Adrenal gland (tissue), 12 donors: ENCODE results near the gene KAZN. TPM values are rescaled to one million over a fixed set of nuclear protein-coding genes. Genes with fewer than 3 reads are reported as not detected.

Experiments
- DNase-seq, 7 donors: peaks; one replicate each; pipeline ENCODE4 v3.0.0-alpha.2; 2019 to 2020
- H3K27ac ChIP-seq, 5 donors: fragments of 200-600 bp; sonication (generic) in 4 of 5; 1 replicate in 3 of 5; 2 replicates in 2 of 5; pipeline versions ENCODE4 v1.5.1 to v1.8.0; 2016 to 2020; ENCODE audit warnings: mild to moderate bottlenecking in 1 of 5
- H3K27me3 ChIP-seq: fragments of 200-600 bp; 2 replicates; pipeline ENCODE4 v1.8.0; 2021
- H3K36me3 ChIP-seq, 2 donors: fragments of 200-600 bp; replicated peaks in 1 of 2; 1 replicate in 1 of 2; 2 replicates in 1 of 2; pipeline versions ENCODE4 v1.5.1 to v1.8.0; 2018 to 2022
- H3K4me1 ChIP-seq, 2 donors: fragments of 200-600 bp; replicated peaks in 1 of 2; 1 replicate in 1 of 2; 2 replicates in 1 of 2; pipeline versions ENCODE4 v1.5.1 to v1.8.0; 2018 to 2021
- H3K4me3 ChIP-seq, 4 donors: fragments of 200-600 bp; sonication (generic) in 3 of 4; one replicate each; pipeline ENCODE4 v1.5.1; 2016 to 2018
- H3K9me3 ChIP-seq, 3 donors: fragments of 200-600 bp; sonication (generic) in 1 of 3; replicated peaks in 1 of 3; 1 replicate in 2 of 3; 2 replicates in 1 of 3; pipeline versions ENCODE4 v1.5.1 to v1.8.0; 2016 to 2021
- POLR2A ChIP-seq, 2 donors: fragments of 450-650 bp; IDR thresholded peaks; one replicate each; pipeline ENCODE4 v1.6.1; 2017; ENCODE audit warnings: antibody characterized with exemption in 2 of 2, mild to moderate bottlenecking in 2 of 2, moderate library complexity in 1 of 2
- WGBS, 4 donors: extraction: QIAGEN DNeasy Blood & Tissue Kit in 2 of 4; methylation state at CpG; one replicate each; pipeline versions ENCODE4 v1.1.5 to v1.1.7; 2013 to 2017; 5-methylcytosine and 5-hydroxymethylcytosine counted together
- intact Hi-C, 2 donors: fragments of 100-400 bp; cut with DNase I; formaldehyde crosslinking; loops; one replicate each; pipeline versions ENCODE4 v1.14.1 to v1.15.0; 2022 to 2023
- polyA plus RNA-seq, 3 donors: library from polyadenylated mRNA; stranded (reverse); fragments of 200-250 nt in 2 of 3; fragments of 350-450 nt in 1 of 3; fragmentation: Illumina TruSeq in 1 of 3; extraction: RNeasy Lipid Tissue Mini Kit (QIAGEN cat#74804) in 1 of 3; gene quantifications; one replicate each; pipeline ENCODE4 v1.2.3, GENCODE V29; 2013 to 2014
- total RNA-seq, 9 donors: library from RNA; depleted of rRNA in 4 of 9; stranded (reverse); fragments of >200 nt in 4 of 9; fragments of 120-200 nt in 1 of 9; fragmentation: NEBNext Ultra II Directional in 1 of 9; extraction: Animal tissue kit (Norgen Biotek cat#: 25700) in 1 of 9; gene quantifications; one replicate each; pipeline versions ENCODE4 v1.1.0 to v1.2.4, GENCODE V29; 2013 to 2023
- TF ChIP-seq, protein P1 (sequence below), 6 experiments: fragments of 450-650 bp in 4 of 6; fragments of 200-600 bp in 2 of 6; sonication (generic) in 1 of 6; IDR thresholded peaks; 1 replicate in 5 of 6; 2 replicates in 1 of 6; pipeline versions ENCODE4 v1.5.1 to v1.8.0; 2016 to 2021; ENCODE audit warnings: antibody characterized with exemption in 6 of 6, mild to moderate bottlenecking in 2 of 6, moderate library complexity in 1 of 6
- donor health status: healthy with polysubstance abuse.
- donor health status: Bipolar disorder and iron deficiency.
- donor health status: DM: yes; HTN: yes; CAD: no.
- donor health status: DM: no; HTN: no; CAD: no.
- donor health status: DM: no; HTN: no; CAD: no.
- donor health status: DM: yes; HTN: yes; CAD: no.

Gene KAZN
- total and polyA plus RNA-seq, 12 donors, result 5.9 to 63.4 (median 29.5) TPM

- no peaks in the 10 kb centered on the region for H3K27me3 ChIP-seq
- 67 to 78% (median 72%) methylated on average over 5 of the region's 5 CpGs for WGBS, 4 donors
- intact Hi-C loops, result no loop called here
- no peaks in the 10 kb centered on the region for H3K36me3 ChIP-seq
- H3K4me1 ChIP-seq, result no peaks in the 10 kb centered on the region
- DNase-seq, result no peak
- no peak for TF ChIP-seq POLR2A (IDR thresholded peaks at IDR 0.05)
- TF ChIP-seq, protein P1, sequence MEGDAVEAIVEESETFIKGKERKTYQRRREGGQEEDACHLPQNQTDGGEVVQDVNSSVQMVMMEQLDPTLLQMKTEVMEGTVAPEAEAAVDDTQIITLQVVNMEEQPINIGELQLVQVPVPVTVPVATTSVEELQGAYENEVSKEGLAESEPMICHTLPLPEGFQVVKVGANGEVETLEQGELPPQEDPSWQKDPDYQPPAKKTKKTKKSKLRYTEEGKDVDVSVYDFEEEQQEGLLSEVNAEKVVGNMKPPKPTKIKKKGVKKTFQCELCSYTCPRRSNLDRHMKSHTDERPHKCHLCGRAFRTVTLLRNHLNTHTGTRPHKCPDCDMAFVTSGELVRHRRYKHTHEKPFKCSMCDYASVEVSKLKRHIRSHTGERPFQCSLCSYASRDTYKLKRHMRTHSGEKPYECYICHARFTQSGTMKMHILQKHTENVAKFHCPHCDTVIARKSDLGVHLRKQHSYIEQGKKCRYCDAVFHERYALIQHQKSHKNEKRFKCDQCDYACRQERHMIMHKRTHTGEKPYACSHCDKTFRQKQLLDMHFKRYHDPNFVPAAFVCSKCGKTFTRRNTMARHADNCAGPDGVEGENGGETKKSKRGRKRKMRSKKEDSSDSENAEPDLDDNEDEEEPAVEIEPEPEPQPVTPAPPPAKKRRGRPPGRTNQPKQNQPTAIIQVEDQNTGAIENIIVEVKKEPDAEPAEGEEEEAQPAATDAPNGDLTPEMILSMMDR (IDR thresholded peaks at IDR 0.05), result no peak
- H3K4me3 ChIP-seq, result no peak overlapping the region
- no peaks in the 10 kb centered on the region for H3K9me3 ChIP-seq
- H3K27ac ChIP-seq, result no peak overlapping the region
These were observed 237.2 kb downstream of the KAZN start for GRCh38 chr1:14835725-14836124.

DNA sequence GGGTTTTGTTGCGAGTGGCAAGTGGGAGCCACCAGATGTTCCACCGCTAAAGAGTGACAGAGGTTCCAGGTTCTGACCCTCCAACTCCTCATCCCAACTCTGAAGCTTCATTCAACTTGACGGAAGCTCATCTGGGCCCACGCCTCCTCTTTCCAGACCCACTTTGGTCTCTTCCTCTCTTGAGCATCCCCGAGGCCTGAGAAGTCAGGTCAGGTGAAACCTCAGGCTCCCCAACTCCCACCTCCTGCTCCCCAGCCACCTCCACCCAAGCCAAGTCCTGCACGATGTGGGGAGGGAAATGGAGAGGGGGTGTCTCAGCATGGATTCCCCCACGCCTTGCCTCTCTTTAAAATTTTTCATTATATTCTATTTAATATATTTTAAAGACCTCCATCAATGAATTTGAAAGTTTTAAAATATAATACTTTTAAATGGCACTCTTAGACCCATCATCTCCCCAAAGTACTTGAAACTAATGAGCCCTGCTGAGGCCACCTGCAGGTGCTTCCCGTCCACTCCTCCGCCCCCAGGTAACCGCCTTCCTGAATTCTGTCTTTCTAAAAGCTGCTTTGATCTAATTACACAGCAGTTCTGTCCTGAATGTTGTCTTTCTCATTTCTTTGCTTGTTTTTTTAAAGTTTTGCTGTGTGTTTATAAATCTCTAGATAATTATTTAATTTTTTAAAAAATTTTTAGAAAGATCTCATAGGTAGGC lies 238.1 kb downstream of the KAZN start:
- no peak for TF ChIP-seq POLR2A (IDR thresholded peaks at IDR 0.05)
- TF ChIP-seq, protein P1 (IDR thresholded peaks at IDR 0.05), result no peak
- Histone ChIP-seq H3K9me3 (peaks cover 0 to 1% (median 0%) of the 10 kb centered on the region in 3 donors), H3K27ac (no peak overlapping the region), H3K4me3 (no peak overlapping the region), H3K36me3 (no peaks in the 10 kb centered on the region), H3K27me3 (no peaks in the 10 kb centered on the region), H3K4me1 (no peaks in the 10 kb centered on the region)
- DNase-seq, result no peak
- intact Hi-C loops, result no loop called here
- WGBS, 4 donors, result 85 to 92% (median 90%) methylated on average over 8 to 10 of the region's 10 CpGs

GRCh38 chr1:14840374-14840773 lies 241.9 kb downstream of the KAZN start:
- no peak for TF ChIP-seq POLR2A (IDR thresholded peaks at IDR 0.05)
- H3K4me1 ChIP-seq, result no peaks in the 10 kb centered on the region
- no peak overlapping the region for H3K4me3 ChIP-seq
- H3K36me3 ChIP-seq, result no peaks in the 10 kb centered on the region
- 89 to 99% (median 94%) methylated on average over 7 of the region's 7 CpGs for WGBS, 4 donors
- peaks cover 0 to 12% (median 0%) of the 10 kb centered on the region in 3 donors for H3K9me3 ChIP-seq
- intact Hi-C loops, result no loop called here
- no peaks in the 10 kb centered on the region for H3K27me3 ChIP-seq
- no peak overlapping the region for H3K27ac ChIP-seq
- DNase-seq, result no peak

DNA sequence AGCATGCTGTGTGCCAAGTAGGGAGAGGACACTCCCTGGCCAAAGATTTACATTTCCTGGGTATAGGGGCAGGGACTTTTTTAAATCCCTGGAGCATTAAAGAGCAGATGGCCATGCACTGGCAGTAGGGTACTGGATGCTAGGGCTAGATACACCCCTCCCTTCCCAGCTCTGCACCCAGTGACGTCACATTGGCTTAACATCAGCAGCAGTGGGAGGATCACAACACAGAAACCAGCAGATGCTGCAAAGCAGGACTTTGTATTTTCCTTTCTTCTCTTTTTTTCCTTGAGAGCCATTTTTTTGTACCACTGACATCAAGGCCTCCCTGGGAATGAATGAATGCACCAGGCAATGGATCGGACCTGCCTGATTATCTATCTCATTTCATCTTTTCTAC lies 243.0 kb downstream of the KAZN start:
- Histone ChIP-seq H3K27ac (no peak overlapping the region), H3K36me3 (no peaks in the 10 kb centered on the region), H3K4me3 (no peak overlapping the region), H3K4me1 (no peaks in the 10 kb centered on the region), H3K27me3 (no peaks in the 10 kb centered on the region), H3K9me3 (peaks cover 0 to 12% (median 0%) of the 10 kb centered on the region in 3 donors)
- intact Hi-C loops, result no loop called here
- DNase-seq, result no peak
- TF ChIP-seq, protein P1 (IDR thresholded peaks at IDR 0.05), result no peak
- TF ChIP-seq POLR2A (IDR thresholded peaks at IDR 0.05), result no peak
- 61 to 96% (median 86%) methylated on average over 2 of the region's 2 CpGs for WGBS, 4 donors

DNA sequence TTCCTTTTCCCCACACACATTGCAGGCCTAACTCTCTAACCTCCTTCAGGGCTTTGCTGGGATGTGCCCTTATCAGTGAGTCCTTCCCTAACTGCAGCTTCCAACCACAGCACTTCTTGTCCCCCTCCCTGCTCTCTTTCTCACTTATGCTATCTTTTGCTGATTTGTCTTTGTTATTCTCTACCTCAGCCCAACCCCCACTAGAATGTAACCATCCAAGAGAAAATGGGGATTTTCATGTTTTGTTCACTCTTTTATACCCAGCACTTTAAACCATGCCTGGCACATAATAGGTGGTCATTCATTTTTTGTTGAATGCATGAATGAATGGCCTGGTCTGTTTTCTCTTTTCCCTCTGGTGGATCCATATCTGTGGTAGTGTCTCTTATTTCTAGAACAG lies 243.5 kb downstream of the KAZN start:
- intact Hi-C loops, result no loop called here
- TF ChIP-seq, protein P1 (IDR thresholded peaks at IDR 0.05), result no peak
- no peak for TF ChIP-seq POLR2A (IDR thresholded peaks at IDR 0.05)
- Histone ChIP-seq H3K36me3 (no peaks in the 10 kb centered on the region), H3K9me3 (peaks cover 0 to 12% (median 0%) of the 10 kb centered on the region in 3 donors), H3K4me1 (no peaks in the 10 kb centered on the region), H3K4me3 (no peak overlapping the region), H3K27me3 (no peaks in the 10 kb centered on the region), H3K27ac (no peak overlapping the region)
- no peak for DNase-seq
